ENCODE results near the gene KCTD15.

DNA sequence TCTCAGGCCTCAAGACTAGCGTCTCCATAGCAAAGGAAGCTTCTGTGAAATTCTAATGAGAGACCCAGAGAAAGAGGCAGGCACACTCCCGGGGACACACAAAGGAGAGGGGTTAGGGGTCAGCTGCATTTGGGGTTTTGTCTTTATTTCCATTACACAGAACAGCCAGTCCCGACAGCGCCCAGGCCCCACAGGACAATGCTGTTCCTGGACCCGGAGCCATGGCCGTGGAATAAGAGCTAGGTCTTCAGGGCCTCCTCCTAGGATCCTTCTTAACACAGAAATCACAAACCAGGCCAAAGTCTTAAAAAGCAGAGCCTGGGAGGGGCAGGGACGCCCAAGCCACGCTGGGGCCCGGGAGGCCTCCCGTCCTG, 22.8 kb downstream of the KCTD15 start:
- TF ChIP-seq, protein P1, sequence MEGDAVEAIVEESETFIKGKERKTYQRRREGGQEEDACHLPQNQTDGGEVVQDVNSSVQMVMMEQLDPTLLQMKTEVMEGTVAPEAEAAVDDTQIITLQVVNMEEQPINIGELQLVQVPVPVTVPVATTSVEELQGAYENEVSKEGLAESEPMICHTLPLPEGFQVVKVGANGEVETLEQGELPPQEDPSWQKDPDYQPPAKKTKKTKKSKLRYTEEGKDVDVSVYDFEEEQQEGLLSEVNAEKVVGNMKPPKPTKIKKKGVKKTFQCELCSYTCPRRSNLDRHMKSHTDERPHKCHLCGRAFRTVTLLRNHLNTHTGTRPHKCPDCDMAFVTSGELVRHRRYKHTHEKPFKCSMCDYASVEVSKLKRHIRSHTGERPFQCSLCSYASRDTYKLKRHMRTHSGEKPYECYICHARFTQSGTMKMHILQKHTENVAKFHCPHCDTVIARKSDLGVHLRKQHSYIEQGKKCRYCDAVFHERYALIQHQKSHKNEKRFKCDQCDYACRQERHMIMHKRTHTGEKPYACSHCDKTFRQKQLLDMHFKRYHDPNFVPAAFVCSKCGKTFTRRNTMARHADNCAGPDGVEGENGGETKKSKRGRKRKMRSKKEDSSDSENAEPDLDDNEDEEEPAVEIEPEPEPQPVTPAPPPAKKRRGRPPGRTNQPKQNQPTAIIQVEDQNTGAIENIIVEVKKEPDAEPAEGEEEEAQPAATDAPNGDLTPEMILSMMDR (conservative IDR thresholded peaks at IDR 0.05), result no peak
- no peak for TF ChIP-seq ZFX (IDR thresholded peaks at IDR 0.05)

Data from C4-2B (cell line).